Right lobe of liver (tissue), 4 donors: ENCODE results near the gene GTF3C1.

Experiments used
- CTCF ChIP-seq, 4 donors: fragments of 200-600 bp in 3 of 4; fragments of 450-650 bp in 1 of 4; IDR thresholded peaks; one replicate each; pipeline versions ENCODE4 v1.5.1 to v1.8.0; 2016 to 2022; ENCODE audit warnings: antibody characterized with exemption in 4 of 4, mild to moderate bottlenecking in 2 of 4
- POLR2A ChIP-seq: fragments of 450-650 bp; IDR thresholded peaks from one replicate; pipeline ENCODE4 v1.6.1; 2017; ENCODE audit warnings: antibody characterized with exemption, mild to moderate bottlenecking
- donor health status: DM: no; HTN: no; CAD: no.
- donor health status: DM: no; HTN: no; CAD: no.
- donor health status: DM: no; HTN: yes; CAD: no.

- no peak for TF ChIP-seq CTCF (IDR thresholded peaks at IDR 0.05)
- no peak for TF ChIP-seq POLR2A
Measured at GRCh38 chr16:27505297-27506236, 44.1 kb downstream of the GTF3C1 start.
